ENCODE measurements around the gene APBA2.

The APBA2 gene

GRCh38 chr15:28991236-28992171 lies 105.7 kb downstream of the APBA2 start:
- Histone ChIP-seq H3K79me2 (ENCODE audit: insufficient read depth, low read length) (no peaks in the 10 kb centered on the region), H3K4me2 (ENCODE audit: low read length) (no peak overlapping the region), H3K4me1 (ENCODE audit: insufficient read depth, low read length, severe bottlenecking) (no peaks in the 10 kb centered on the region), H3K9me3 (ENCODE audit: low read length) (no peaks in the 10 kb centered on the region), H4K20me1 (ENCODE audit: insufficient read depth, low read length) (no peaks in the 10 kb centered on the region), H3K36me3 (ENCODE audit: insufficient read depth, low read length) (no peaks in the 10 kb centered on the region), H3K4me3 (ENCODE audit: low read depth, low read length, poor library complexity, severe bottlenecking) (no peak overlapping the region), H2AFZ (ENCODE audit: low read length) (no peak overlapping the region), H3K27ac (ENCODE audit: low read depth, low read length, poor library complexity, severe bottlenecking) (no peak overlapping the region), H3K9me2 (ENCODE audit: low read depth, low read length) (no peaks in the 10 kb centered on the region), H3K27me3 (ENCODE audit: insufficient read depth, low read length) (no peaks in the 10 kb centered on the region), H3F3A (ENCODE audit: insufficient read depth, low read length) (no peaks in the 10 kb centered on the region), H3K9ac (ENCODE audit: low read length) (no peak overlapping the region)
- no peak for TF ChIP-seq EZH2 (IDR thresholded peaks at IDR 0.05; ENCODE audit: borderline replicate concordance, low read length)
- TF ChIP-seq CTCF (IDR thresholded peaks at IDR 0.05; ENCODE audit: low read length) = no peak

GRCh38 chr15:28992336-28992864 lies 106.6 kb downstream of the APBA2 start:
- no peak overlapping the region for H3K27ac ChIP-seq (ENCODE audit: low read depth, low read length, poor library complexity, severe bottlenecking)
- no peak overlapping the region for H3K4me3 ChIP-seq (ENCODE audit: low read depth, low read length, poor library complexity, severe bottlenecking)
- no peaks in the 10 kb centered on the region for H3K4me1 ChIP-seq (ENCODE audit: insufficient read depth, low read length, severe bottlenecking)
- H2AFZ ChIP-seq (ENCODE audit: low read length) = no peak overlapping the region
- TF ChIP-seq CTCF (IDR thresholded peaks at IDR 0.05; ENCODE audit: low read length) (no peak), EZH2 (IDR thresholded peaks at IDR 0.05; ENCODE audit: borderline replicate concordance, low read length) (no peak)
- no peaks in the 10 kb centered on the region for H3K36me3 ChIP-seq (ENCODE audit: insufficient read depth, low read length)
- H4K20me1 ChIP-seq (ENCODE audit: insufficient read depth, low read length) = no peaks in the 10 kb centered on the region
- H3K79me2 ChIP-seq (ENCODE audit: insufficient read depth, low read length) = no peaks in the 10 kb centered on the region
- no peaks in the 10 kb centered on the region for H3F3A ChIP-seq (ENCODE audit: insufficient read depth, low read length)
- no peaks in the 10 kb centered on the region for H3K9me2 ChIP-seq (ENCODE audit: low read depth, low read length)
- H3K27me3 ChIP-seq (ENCODE audit: insufficient read depth, low read length) = no peaks in the 10 kb centered on the region
- no peak overlapping the region for H3K9ac ChIP-seq (ENCODE audit: low read length)
- no peak overlapping the region for H3K4me2 ChIP-seq (ENCODE audit: low read length)
- H3K9me3 ChIP-seq (ENCODE audit: low read length) = no peaks in the 10 kb centered on the region

GRCh38 chr15:28993051-28993719 lies 107.4 kb downstream of the APBA2 start:
- Histone ChIP-seq H3K27ac (ENCODE audit: low read depth, low read length, poor library complexity, severe bottlenecking) (no peak overlapping the region), H3F3A (ENCODE audit: insufficient read depth, low read length) (no peaks in the 10 kb centered on the region), H3K9me2 (ENCODE audit: low read depth, low read length) (no peaks in the 10 kb centered on the region), H3K4me1 (ENCODE audit: insufficient read depth, low read length, severe bottlenecking) (no peaks in the 10 kb centered on the region), H3K4me2 (ENCODE audit: low read length) (no peak overlapping the region), H2AFZ (ENCODE audit: low read length) (no peak overlapping the region), H3K36me3 (ENCODE audit: insufficient read depth, low read length) (no peaks in the 10 kb centered on the region), H3K9me3 (ENCODE audit: low read length) (no peaks in the 10 kb centered on the region), H3K27me3 (ENCODE audit: insufficient read depth, low read length) (no peaks in the 10 kb centered on the region), H3K9ac (ENCODE audit: low read length) (no peak overlapping the region), H3K79me2 (ENCODE audit: insufficient read depth, low read length) (no peaks in the 10 kb centered on the region), H4K20me1 (ENCODE audit: insufficient read depth, low read length) (no peaks in the 10 kb centered on the region), H3K4me3 (ENCODE audit: low read depth, low read length, poor library complexity, severe bottlenecking) (no peak overlapping the region)
- TF ChIP-seq CTCF (IDR thresholded peaks at IDR 0.05; ENCODE audit: low read length) (no peak), EZH2 (IDR thresholded peaks at IDR 0.05; ENCODE audit: borderline replicate concordance, low read length) (no peak)

Data from OCI-LY1 (cell line).